COLO668 (cell line): Measurements from ENCODE around the gene RUNDC3A.

Experiments
- DNase-seq: peaks from one replicate; lab custom pipeline; 2025; ENCODE audit not compliant: unreplicated experiment; lab: John Stamatoyannopoulos, UW

Gene RUNDC3A

GRCh38 chr17:44283344-44284023 is 24.9 kb upstream of the RUNDC3A start:
- DNase-seq: no peak

- DNase-seq: no peak
These were observed 24.4 kb upstream of the RUNDC3A start for GRCh38 chr17:44284024-44284400.

- no peak for DNase-seq
These were observed 20.8 kb upstream of the RUNDC3A start for GRCh38 chr17:44287651-44288050.

GRCh38 chr17:44293509-44294226 is 14.7 kb upstream of the RUNDC3A start:
- no peak for DNase-seq

GRCh38 chr17:44297975-44298374 is 10.4 kb upstream of the RUNDC3A start:
- no peak for DNase-seq

- no peak for DNase-seq
These were observed 3.8 kb upstream of the RUNDC3A start for GRCh38 chr17:44304651-44305050.

GRCh38 chr17:44307387-44308186 is 814 bp upstream of the RUNDC3A start:
- peak; percentile 36 for DNase-seq

- DNase-seq: peak; percentile 40
These were observed 464 bp downstream of the RUNDC3A start for GRCh38 chr17:44308865-44309264.

GRCh38 chr17:44309472-44309871 is 1.1 kb downstream of the RUNDC3A start:
- DNase-seq: peak; percentile 29

- no peak for DNase-seq
These were observed 1.8 kb downstream of the RUNDC3A start for GRCh38 chr17:44310188-44310587.

- no peak for DNase-seq
These were observed 2.4 kb downstream of the RUNDC3A start for GRCh38 chr17:44310609-44311376.

GRCh38 chr17:44311562-44312181 is 3.3 kb downstream of the RUNDC3A start:
- DNase-seq: no peak

- no peak for DNase-seq
These were observed 4.1 kb downstream of the RUNDC3A start for GRCh38 chr17:44312396-44313104.

- DNase-seq: no peak
These were observed 5.6 kb downstream of the RUNDC3A start for GRCh38 chr17:44314031-44314430.

GRCh38 chr17:44314524-44314868 is 6.1 kb downstream of the RUNDC3A start:
- DNase-seq: no peak

- peak; percentile 5 for DNase-seq
These were observed 6.7 kb downstream of the RUNDC3A start for GRCh38 chr17:44314869-44315661.

- DNase-seq: no peak
These were observed 7.6 kb downstream of the RUNDC3A start for GRCh38 chr17:44315760-44316731.

GRCh38 chr17:44317545-44317944 is 9.1 kb downstream of the RUNDC3A start:
- no peak for DNase-seq
